Right lobe of liver (tissue), 4 donors: Measurements from ENCODE around the gene FKBP5.

Source experiments
- CTCF ChIP-seq, 4 donors: fragments of 200-600 bp in 3 of 4; fragments of 450-650 bp in 1 of 4; IDR thresholded peaks; one replicate each; pipeline versions ENCODE4 v1.5.1 to v1.8.0; 2016 to 2022; ENCODE audit warnings: antibody characterized with exemption in 4 of 4, mild to moderate bottlenecking in 2 of 4
- POLR2A ChIP-seq: fragments of 450-650 bp; IDR thresholded peaks from one replicate; pipeline ENCODE4 v1.6.1; 2017; ENCODE audit warnings: antibody characterized with exemption, mild to moderate bottlenecking
- donor health status: DM: no; HTN: no; CAD: no.
- donor health status: DM: no; HTN: no; CAD: no.
- donor health status: DM: no; HTN: yes; CAD: no.

GRCh38 chr6:35566794-35567193 lies 121.9 kb downstream of the FKBP5 start:
- TF ChIP-seq CTCF (IDR thresholded peaks at IDR 0.05) (no peak), POLR2A (no peak)
